A204.1 (cell line): Measurements from ENCODE around the gene PCGF5.
"Not testable (repeated sequence)": the region's sequence is repeated elsewhere in the genome, so short reads cannot be mapped to it uniquely, and the experiment has no call there.

Experiments
- FAIRE-seq: peaks from 2 replicates; lab custom pipeline; 2012; peaks lifted over from hg19 to GRCh38; lab: Jason Lieb, UNC

The PCGF5 gene

DNA sequence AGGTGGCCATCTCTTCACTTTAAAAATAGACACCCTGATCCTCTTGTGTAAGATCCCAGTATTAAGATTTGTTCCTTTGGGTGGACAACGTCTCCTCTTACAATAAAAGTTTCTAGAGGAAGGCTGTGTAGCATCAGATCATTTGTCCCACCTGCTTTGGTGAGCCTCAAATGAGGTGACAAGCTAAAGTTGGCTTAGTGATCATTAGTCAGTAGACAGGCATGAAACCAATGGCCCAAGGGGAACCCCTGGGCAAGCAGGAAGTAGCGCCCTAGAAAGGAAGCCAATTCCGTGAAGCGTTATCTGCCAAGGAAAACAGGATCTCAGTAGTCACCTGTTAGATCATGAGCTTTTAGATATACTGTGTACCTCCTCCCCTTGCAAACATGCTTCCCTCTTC is 66.8 kb downstream of the PCGF5 start:
- no peak for FAIRE-seq

DNA sequence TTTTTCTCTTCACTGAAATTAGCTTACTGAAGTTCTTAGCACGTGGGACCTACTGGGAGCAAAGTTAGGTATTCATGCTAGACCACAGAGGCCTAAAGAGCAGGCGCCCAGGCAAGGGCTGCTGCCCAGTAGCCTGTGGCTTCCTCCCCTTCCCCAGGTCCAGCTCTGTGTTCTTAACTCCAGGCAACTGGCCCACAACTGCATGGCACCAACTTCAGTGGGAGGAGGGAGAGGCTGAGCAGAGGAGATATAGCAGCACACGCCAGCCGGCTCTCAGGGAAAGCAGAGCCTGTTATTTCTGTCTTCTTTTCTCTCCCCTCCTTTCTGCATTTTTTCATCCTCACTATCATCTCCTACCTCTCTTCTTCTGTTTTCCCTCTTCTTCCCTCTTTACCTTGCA is 67.4 kb downstream of the PCGF5 start:
- no peak for FAIRE-seq

DNA sequence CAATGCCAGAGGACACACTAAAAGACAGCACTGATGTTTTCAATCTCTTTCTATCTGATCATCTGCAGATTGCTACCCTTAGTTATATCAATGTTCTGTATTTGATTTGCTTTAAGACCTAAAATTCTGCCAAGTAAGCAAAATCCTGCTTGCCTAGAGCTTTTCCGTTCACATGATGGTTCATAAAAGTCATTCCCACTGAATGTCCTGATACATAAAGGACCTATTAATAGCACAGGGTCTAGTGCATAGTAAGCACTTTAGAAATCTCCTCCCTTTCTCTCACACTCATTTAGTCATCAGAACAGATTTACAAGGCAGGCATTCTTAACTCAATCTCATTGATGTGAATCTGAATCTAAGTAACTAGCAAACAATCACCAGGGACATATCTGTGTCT is 68.8 kb downstream of the PCGF5 start:
- no peak for FAIRE-seq

DNA sequence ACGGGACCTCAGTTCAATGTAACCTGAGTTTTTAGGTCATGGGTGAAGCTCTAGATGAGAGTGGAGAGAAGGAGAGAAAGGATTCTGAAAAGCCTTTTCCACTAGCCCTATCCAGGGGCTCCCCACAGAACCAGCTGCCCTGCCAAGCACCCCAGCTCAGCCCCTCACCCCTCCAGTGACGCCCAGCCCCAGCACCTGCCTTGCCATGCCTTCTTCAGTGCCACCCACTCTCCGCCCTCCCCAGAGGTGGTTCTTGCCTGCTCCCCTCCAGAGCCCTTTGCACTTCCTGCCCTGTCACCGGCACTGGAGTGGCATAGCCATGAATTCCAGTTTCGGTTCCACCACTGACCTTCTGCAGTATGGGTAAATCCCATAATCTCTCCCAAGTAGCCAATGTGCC is 70.1 kb downstream of the PCGF5 start:
- FAIRE-seq: no peak

- no peak for FAIRE-seq
Observed at GRCh38 chr10:91294134-91294906, 73.9 kb downstream of the PCGF5 start.

DNA sequence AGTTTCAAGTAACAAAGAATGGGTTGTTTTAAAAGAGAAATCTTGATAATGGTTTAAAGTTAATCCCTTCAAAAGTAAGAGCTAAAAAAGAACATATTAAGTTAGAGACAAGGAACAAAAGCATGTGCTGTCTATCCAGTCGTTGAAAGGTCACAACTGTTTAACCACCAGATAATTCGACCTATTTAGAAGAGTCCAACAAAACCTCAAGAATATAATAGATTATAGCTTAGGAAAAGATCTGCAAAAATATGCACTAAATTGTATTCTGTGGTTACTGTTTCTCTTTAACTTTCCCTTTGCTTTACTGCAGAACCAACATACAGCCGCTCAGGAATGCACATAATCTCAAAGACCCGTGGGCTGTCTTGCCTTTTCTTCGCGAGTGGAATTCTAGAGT is 74.9 kb downstream of the PCGF5 start:
- FAIRE-seq: no peak

DNA sequence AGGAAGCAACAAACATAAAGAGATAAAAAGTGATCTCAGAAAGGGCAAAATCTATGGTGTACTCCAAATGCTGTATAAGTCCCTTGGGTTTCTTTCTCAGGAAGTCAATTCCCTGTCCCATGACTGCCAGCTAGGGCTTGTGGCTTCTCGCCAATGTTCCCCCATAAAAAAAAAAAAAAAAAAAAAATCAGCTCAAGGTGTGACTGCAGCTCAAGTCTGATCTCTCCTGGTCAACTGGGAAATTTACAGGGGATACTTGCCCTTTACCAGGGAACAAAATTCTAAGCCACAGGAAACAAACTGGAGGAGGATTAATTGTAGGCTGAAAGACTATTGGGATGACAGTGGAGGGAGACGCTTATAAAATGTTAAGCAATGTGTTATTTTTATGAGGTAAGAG is 76.0 kb downstream of the PCGF5 start:
- no peak for FAIRE-seq

- peak; percentile 49 for FAIRE-seq
Observed at GRCh38 chr10:91298224-91298871, 77.9 kb downstream of the PCGF5 start.

- FAIRE-seq: no peak
Observed at GRCh38 chr10:91299999-91300575, 79.6 kb downstream of the PCGF5 start.

DNA sequence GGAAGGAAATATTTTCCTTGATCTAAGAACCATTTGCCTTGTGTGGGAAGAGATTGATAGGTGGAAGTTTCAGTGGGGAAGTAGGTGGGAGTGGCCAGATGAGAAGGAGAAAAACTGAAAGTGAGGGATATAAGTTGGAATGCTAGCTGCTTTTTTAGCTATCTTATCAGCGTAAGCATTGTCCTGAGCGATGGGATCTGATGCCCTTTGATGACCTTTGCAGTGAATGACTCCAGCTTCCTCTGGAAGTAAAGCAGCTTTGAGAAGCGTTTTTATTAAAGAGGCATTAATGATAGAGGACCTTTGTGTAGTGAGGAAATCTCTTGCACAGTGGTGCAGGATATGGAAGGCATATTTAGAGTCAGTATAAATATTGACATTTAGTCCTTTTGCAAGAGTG is 82.5 kb downstream of the PCGF5 start:
- FAIRE-seq: not testable (repeated sequence)

GRCh38 chr10:91305979-91306378 is 85.5 kb downstream of the PCGF5 start:
- not testable (repeated sequence) for FAIRE-seq

DNA sequence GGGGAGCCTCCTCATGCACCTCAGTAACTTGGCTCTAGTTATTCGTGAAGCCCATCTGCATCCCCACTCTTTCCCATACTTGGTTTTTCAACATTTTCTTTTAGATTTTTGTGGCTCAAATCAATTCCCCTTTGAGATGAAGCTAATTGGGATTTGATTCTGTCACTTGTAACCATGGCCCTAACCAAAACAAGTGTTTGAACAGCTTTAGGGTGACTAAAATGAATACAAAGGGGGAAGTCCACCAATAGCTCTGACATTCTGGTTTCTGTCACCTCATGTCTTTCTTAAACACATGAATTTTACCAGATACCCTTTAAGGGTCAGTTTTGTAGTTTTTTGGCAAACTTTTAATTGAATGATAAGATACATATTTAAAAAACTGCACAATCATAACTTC is 87.0 kb downstream of the PCGF5 start:
- FAIRE-seq: no peak

DNA sequence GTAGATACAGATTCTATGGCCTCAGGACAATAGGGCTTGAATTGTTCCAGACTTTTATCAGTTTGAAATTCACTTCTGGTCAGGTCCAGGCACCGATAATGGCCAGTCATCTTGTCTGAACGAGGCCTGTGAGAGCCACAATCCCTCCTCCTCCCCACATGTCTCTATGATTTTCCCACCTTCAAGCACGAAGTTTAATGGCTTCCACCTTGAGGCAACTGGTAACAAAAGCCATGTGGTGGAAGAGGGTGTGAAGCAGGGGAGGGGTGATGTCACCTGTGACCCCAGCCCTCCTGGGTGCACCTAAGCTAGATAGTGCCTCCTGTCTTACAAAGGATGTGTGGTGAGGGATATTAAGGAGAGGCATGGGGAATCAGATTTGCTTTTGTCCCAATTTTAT is 89.2 kb downstream of the PCGF5 start:
- FAIRE-seq: no peak

GRCh38 chr10:91311601-91312381 is 91.3 kb downstream of the PCGF5 start:
- FAIRE-seq: no peak

GRCh38 chr10:91312382-91312733 is 91.9 kb downstream of the PCGF5 start:
- no peak for FAIRE-seq

- no peak for FAIRE-seq
Observed at GRCh38 chr10:91313796-91314485, 93.5 kb downstream of the PCGF5 start.

- FAIRE-seq: no peak
Observed at GRCh38 chr10:91316486-91316885, 96.0 kb downstream of the PCGF5 start.

DNA sequence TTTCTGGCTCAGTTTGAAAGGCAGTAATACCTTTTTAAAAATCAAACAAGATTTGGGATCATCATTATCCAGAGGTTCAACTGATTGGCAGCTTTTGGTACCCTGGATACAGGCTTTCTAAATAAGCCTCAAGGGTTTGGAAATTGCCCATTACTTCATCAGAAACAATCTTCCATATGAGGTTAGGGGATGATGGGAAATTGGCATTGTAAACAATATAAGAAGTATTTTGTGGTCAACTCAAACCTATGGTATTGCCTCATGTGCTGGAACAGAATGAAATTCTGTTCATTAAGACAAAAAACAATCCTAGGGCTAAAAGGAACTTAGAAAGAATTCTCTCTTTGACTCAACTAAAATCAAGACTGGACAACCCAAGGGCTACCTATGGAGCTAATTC is 97.1 kb downstream of the PCGF5 start:
- FAIRE-seq: no peak

DNA sequence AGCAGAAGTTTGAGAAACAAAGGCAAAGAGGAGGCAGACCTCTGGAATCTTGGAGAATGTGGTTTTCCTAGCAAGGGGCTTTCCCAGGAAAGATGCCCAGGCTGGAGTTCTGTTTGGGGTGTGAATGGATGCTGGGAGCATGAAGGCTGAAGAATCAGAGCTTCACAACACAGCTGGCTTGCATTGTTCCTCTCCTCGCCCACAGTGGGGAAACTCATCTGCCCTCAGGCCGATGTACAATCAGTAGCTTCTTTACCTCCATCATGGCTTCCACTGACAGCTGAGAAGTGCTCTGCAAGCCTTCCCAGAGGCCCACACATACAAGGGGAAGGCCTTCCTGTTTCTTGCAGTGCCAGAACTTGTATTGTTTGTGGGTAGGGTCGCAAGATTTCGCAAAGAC is 98.9 kb downstream of the PCGF5 start:
- no peak for FAIRE-seq

GRCh38 chr10:91323293-91323905 is 102.9 kb downstream of the PCGF5 start:
- FAIRE-seq: not testable (repeated sequence)

GRCh38 chr10:91328320-91328984 is 108.0 kb downstream of the PCGF5 start:
- FAIRE-seq: no peak
